HCT116 (cell line): ENCODE data around the gene CDKAL1. TPM values are rescaled to one million over a fixed set of nuclear protein-coding genes. Genes with fewer than 3 reads are reported as not detected.

Experiments
- ATAC-seq: fragments of 200-7000 bp; cut with Tn5 transposase; 2 replicates; pipeline ENCODE4 v1.9.1; 2020; ENCODE audit warnings: mild to moderate bottlenecking, moderate library complexity
- BruUV-seq: library from RNA; stranded (reverse); fragments of 400-500 nt; replicated peaks from 2 replicates; lab custom pipeline; 2021; lab: Mats Ljungman, UMichigan
- CTCF ChIA-PET: fragments of 300-600 bp; sonication (Branson Sonifier 250); formaldehyde crosslinking; loops from one replicate; lab custom pipeline; 2021; ENCODE audit warnings: antibody characterized with exemption; lab: Charles Lee
- POLR2A ChIA-PET: fragments of 300-600, 350-600 bp; sonication (Branson Sonifier 250); formaldehyde crosslinking; loops from one replicate; lab custom pipeline; 2021; ENCODE audit warnings: antibody characterized with exemption; lab: Charles Lee
- RAD21 ChIA-PET, 2 experiments: fragments of 300-600 bp; sonication (Branson Sonifier 250); formaldehyde crosslinking; loops; one replicate each; lab custom pipeline; 2023; ENCODE audit warnings: low total read pairs in 2 of 2; ENCODE audit not compliant: uncharacterized antibody in 2 of 2, unreplicated experiment in 2 of 2, low non-redundant PET in 1 of 2; lab: Charles Lee
- DNase-seq: peaks from one replicate; pipeline ENCODE4 v3.0.0-alpha.2; 2010; ENCODE audit warnings: low read depth, low spot score
- H2AFZ ChIP-seq: fragments of 200-600 bp; shearing (Covaris generic), sonication (generic); 2 replicates; pipeline ENCODE4 v1.6.1; 2017; ENCODE audit warnings: low read depth, mixed run types, mixed read lengths, antibody characterized with exemption, low read length; ENCODE audit not compliant: poor library complexity, severe bottlenecking
- H3K27ac ChIP-seq: 2 replicates; pipeline ENCODE4 v1.5.1; 2012; ENCODE audit warnings: low read depth, low read length
- H3K27me3 ChIP-seq: fragments of 200-600 bp; sonication (generic); 2 replicates; pipeline ENCODE4 v1.6.1; 2016; ENCODE audit warnings: mixed run types, low read length, mixed read lengths; ENCODE audit not compliant: insufficient read depth
- H3K36me3 ChIP-seq, 2 experiments: fragments of 200-500 bp in 1 of 2; fragments of 200-600 bp in 1 of 2; sonication (Bioruptor generic) in 1 of 2; sonication (generic) in 1 of 2; 2 replicates each; pipeline versions ENCODE4 v1.5.1 to v1.6.1; 2014 to 2016; ENCODE audit warnings: low read length in 2 of 2, inconsistent platforms in 1 of 2, mixed read lengths in 1 of 2, mixed run types in 1 of 2; ENCODE audit not compliant: insufficient read depth in 2 of 2, control insufficient read depth in 1 of 2
- H3K4me1 ChIP-seq, 2 experiments: fragments of 200-600 bp in 1 of 2; sonication (generic) in 1 of 2; 2 replicates each; pipeline versions ENCODE4 v1.5.1 to v1.6.1; 2012 to 2017; ENCODE audit warnings: low read length in 2 of 2, inconsistent platforms in 1 of 2, mild to moderate bottlenecking in 1 of 2, mixed read lengths in 1 of 2, mixed run types in 1 of 2, moderate library complexity in 1 of 2; ENCODE audit not compliant: insufficient read depth in 2 of 2, control insufficient read depth in 1 of 2
- H3K4me2 ChIP-seq: fragments of 200-600 bp; sonication (generic); 2 replicates; pipeline ENCODE4 v1.6.1; 2017; ENCODE audit warnings: mixed run types, low read length, mixed read lengths
- H3K4me3 ChIP-seq, 2 experiments: fragments of 200-600 bp in 1 of 2; sonication (generic) in 1 of 2; replicated peaks in 1 of 2; 2 replicates each; pipeline ENCODE4 v1.5.1; 2011 to 2016; ENCODE audit warnings: low read length in 2 of 2, control low read depth in 1 of 2, low read depth in 1 of 2, mild to moderate bottlenecking in 1 of 2, mixed read lengths in 1 of 2, mixed run types in 1 of 2
- H3K79me2 ChIP-seq: fragments of 200-600 bp; sonication (generic); 2 replicates; pipeline ENCODE4 v1.6.1; 2017; ENCODE audit warnings: mild to moderate bottlenecking, mixed run types, low read length, moderate library complexity, mixed read lengths; ENCODE audit not compliant: insufficient read depth
- H3K9ac ChIP-seq: fragments of 200-600 bp; sonication (generic); 2 replicates; pipeline ENCODE4 v1.6.1; 2016; ENCODE audit warnings: low read length, mixed read lengths
- H3K9me2 ChIP-seq: fragments of 200-600 bp; sonication (generic), shearing (Covaris generic); 2 replicates; pipeline ENCODE4 v1.6.1; 2017; ENCODE audit warnings: mixed run types, mild to moderate bottlenecking, moderate library complexity; ENCODE audit not compliant: insufficient read depth
- H3K9me3 ChIP-seq, 2 experiments: fragments of 200-500 bp in 1 of 2; fragments of 200-600 bp in 1 of 2; sonication (Bioruptor generic) in 1 of 2; sonication (generic) in 1 of 2; 2 replicates each; pipeline ENCODE4 v1.6.1; 2014 to 2017; ENCODE audit warnings: low read length in 2 of 2, mixed read lengths in 2 of 2, inconsistent platforms in 1 of 2, low read depth in 1 of 2, mild to moderate bottlenecking in 1 of 2, mixed run types in 1 of 2, moderate library complexity in 1 of 2; ENCODE audit not compliant: control insufficient read depth in 1 of 2, insufficient read depth in 1 of 2
- H4K20me1 ChIP-seq: fragments of 200-600 bp; sonication (generic), shearing (Covaris generic); 2 replicates; pipeline ENCODE4 v1.6.1; 2017; ENCODE audit warnings: mixed run types, mild to moderate bottlenecking, moderate library complexity; ENCODE audit not compliant: insufficient read depth
- ELF1 ChIP-seq: IDR thresholded peaks from 2 replicates; pipeline ENCODE4 v1.6.1; 2012; ENCODE audit warnings: low read depth, borderline replicate concordance
- EZH2 ChIP-seq: fragments of 200-600 bp; sonication (generic); IDR thresholded peaks from 2 replicates; pipeline ENCODE4 v1.6.1; 2017; ENCODE audit warnings: antibody characterized with exemption, mixed run types
- POLR2AphosphoS5 ChIP-seq: IDR thresholded peaks from 2 replicates; pipeline ENCODE4 v1.6.1; 2011; ENCODE audit warnings: mild to moderate bottlenecking, low read depth, low read length, moderate library complexity
- RAD21 ChIP-seq: IDR thresholded peaks from 2 replicates; pipeline ENCODE4 v1.6.1; 2012; ENCODE audit warnings: low read depth, mild to moderate bottlenecking
- SP1 ChIP-seq: IDR thresholded peaks from 2 replicates; pipeline ENCODE4 v1.6.1; 2012; ENCODE audit warnings: low read depth
- SRF ChIP-seq: IDR thresholded peaks from 2 replicates; pipeline ENCODE4 v1.6.1; 2012; ENCODE audit warnings: low read depth
- ZFX ChIP-seq: fragments of 450-650 bp; IDR thresholded peaks from 2 replicates; pipeline ENCODE4 v1.6.1; 2017
- ZNF274 ChIP-seq: fragments of 200-500 bp; sonication (Bioruptor generic); IDR thresholded peaks from 2 replicates; pipeline ENCODE4 v1.6.1; 2014; ENCODE audit warnings: mild to moderate bottlenecking, low read depth, low read length, inconsistent platforms
- intact Hi-C: fragments of 100-400 bp; cut with micrococcal nuclease; formaldehyde crosslinking; loops from 2 replicates; pipeline ENCODE4 v1.10.0; 2022
- total RNA-seq: library from RNA; stranded (reverse); gene quantifications from one replicate; pipeline ENCODE4 v1.2.1, GENCODE V29; 2021; ENCODE audit not compliant: unreplicated experiment
- TF ChIP-seq, protein P1 (sequence below): IDR thresholded peaks from 2 replicates; pipeline ENCODE4 v1.6.1; 2012
- TF ChIP-seq, protein P2 (sequence below), 3 experiments: fragments of 200-600 bp in 1 of 3; sonication (generic) in 1 of 3; IDR thresholded peaks in 2 of 3; conservative IDR thresholded peaks in 1 of 3; 2 replicates each; pipeline ENCODE4 v1.5.1; 2012 to 2017; ENCODE audit warnings: low read depth in 2 of 3, low read length in 2 of 3, antibody characterized with exemption in 1 of 3, borderline replicate concordance in 1 of 3, control low read depth in 1 of 3, mild to moderate bottlenecking in 1 of 3, mixed read lengths in 1 of 3, mixed run types in 1 of 3, moderate library complexity in 1 of 3; ENCODE audit not compliant: insufficient read depth in 1 of 3
- TF ChIP-seq, protein P3 (sequence below): IDR thresholded peaks from 2 replicates; pipeline ENCODE4 v1.6.1; 2012

CDKAL1 gene
- total RNA-seq, 1 experiment from 2014 or later = 14.9 TPM

DNA sequence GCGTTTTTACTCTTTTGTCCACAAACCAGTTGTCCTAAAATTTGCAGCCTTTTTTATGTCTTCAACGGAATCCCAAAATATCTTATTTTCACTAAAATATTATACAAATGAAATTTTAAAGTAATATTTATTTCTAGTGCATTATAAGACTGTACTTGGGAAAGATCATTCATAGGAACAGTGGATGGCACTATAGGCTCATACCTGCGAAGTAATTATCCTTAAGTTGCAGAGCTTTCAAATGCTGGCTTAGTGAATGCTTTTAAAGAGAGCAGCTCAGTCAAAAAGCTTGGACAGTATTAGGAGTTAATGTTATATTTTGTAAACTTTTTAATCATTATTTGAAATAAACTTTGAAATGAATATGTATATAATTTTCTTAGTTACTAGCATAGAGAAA is 254.9 kb downstream of the CDKAL1 start:
- Histone ChIP-seq H2AFZ (no peak overlapping the region), H3K79me2 (no peaks in the 10 kb centered on the region), H3K4me2 (no peak overlapping the region), H3K9me2 (no peaks in the 10 kb centered on the region), H4K20me1 (no peaks in the 10 kb centered on the region), H3K4me1 (no peaks in the 10 kb centered on the region), H3K36me3 (no peaks in the 10 kb centered on the region), H3K4me3 (no peak overlapping the region), H3K27me3 (no peaks in the 10 kb centered on the region), H3K27ac (no peak overlapping the region), H3K9ac (no peak overlapping the region), H3K9me3 (no peaks in the 10 kb centered on the region)
- ATAC-seq = no peak
- no peak for DNase-seq
- CTCF ChIA-PET = no interaction called here
- no TSS peak for BruUV-seq
- TF ChIP-seq, protein P1, sequence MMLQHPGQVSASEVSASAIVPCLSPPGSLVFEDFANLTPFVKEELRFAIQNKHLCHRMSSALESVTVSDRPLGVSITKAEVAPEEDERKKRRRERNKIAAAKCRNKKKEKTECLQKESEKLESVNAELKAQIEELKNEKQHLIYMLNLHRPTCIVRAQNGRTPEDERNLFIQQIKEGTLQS = no peak
- TF ChIP-seq, protein P2, sequence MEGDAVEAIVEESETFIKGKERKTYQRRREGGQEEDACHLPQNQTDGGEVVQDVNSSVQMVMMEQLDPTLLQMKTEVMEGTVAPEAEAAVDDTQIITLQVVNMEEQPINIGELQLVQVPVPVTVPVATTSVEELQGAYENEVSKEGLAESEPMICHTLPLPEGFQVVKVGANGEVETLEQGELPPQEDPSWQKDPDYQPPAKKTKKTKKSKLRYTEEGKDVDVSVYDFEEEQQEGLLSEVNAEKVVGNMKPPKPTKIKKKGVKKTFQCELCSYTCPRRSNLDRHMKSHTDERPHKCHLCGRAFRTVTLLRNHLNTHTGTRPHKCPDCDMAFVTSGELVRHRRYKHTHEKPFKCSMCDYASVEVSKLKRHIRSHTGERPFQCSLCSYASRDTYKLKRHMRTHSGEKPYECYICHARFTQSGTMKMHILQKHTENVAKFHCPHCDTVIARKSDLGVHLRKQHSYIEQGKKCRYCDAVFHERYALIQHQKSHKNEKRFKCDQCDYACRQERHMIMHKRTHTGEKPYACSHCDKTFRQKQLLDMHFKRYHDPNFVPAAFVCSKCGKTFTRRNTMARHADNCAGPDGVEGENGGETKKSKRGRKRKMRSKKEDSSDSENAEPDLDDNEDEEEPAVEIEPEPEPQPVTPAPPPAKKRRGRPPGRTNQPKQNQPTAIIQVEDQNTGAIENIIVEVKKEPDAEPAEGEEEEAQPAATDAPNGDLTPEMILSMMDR (IDR thresholded peaks at IDR 0.05 in 2 of 3, conservative IDR thresholded peaks at IDR 0.05 in 1 of 3; ENCODE audit: borderline replicate concordance in 1 of 3, insufficient read depth in 1 of 3, low read depth in 2 of 3, low read length in 2 of 3) = no peak
- TF ChIP-seq RAD21 (peak; percentile 43; the same call in 1 of the 2 replicates), EZH2 (no peak)
- RAD21 ChIA-PET = no interaction called here
- intact Hi-C loops = loop anchor here (5.0 kb wide), 1 partner anchor 803 kb away; the partner anchor contains the start of gene SOX4
- POLR2A ChIA-PET = no interaction called here

DNA sequence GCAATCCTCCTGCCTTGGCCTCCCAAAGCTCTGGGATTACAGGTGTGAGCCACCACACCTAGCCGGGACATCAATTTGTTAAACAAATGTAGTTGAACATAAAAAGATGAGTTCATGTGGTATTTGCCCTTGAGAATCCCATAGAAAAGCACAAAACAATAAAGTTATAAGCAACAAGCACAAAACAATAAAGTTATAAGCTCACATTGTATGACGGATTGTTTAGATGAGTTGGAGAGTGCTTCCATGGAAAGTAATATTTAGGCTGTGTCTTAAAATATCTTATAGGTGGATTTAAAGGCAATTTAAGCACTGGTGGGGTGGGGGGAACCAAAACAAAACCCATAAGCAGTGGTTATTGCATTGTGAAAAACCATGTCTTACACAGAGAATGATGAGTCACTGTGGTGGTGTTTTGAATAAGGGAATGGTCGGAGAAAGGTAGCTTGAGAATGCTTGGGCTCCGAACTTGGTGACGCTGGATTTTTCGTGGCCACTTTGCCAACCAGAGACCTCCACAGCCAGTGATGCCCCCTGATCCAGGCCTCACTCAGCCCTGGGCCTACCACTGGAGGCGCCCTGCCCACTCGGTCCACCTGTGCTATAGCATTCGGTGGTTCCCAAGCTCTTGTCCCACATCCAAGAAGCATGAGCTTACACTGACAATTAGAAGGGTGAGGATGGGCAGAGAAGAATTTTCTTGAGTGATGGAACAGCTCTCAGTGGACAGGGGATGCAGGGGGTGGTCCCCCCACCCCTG is 256.0 kb downstream of the CDKAL1 start:
- ChIA-PET CTCF (no interaction called here), RAD21 (no interaction called here), POLR2A (no interaction called here)
- Histone ChIP-seq H2AFZ (no peak overlapping the region), H3K4me1 (no peaks in the 10 kb centered on the region), H3K9ac (no peak overlapping the region), H3K9me3 (no peaks in the 10 kb centered on the region), H3K4me2 (no peak overlapping the region), H3K27me3 (no peaks in the 10 kb centered on the region), H3K4me3 (no peak overlapping the region), H3K27ac (no peak overlapping the region), H3K79me2 (no peaks in the 10 kb centered on the region), H3K36me3 (no peaks in the 10 kb centered on the region), H4K20me1 (no peaks in the 10 kb centered on the region), H3K9me2 (no peaks in the 10 kb centered on the region)
- no peak for ATAC-seq
- DNase-seq = no peak
- intact Hi-C loops = no loop called here
- BruUV-seq = no TSS peak
- TF ChIP-seq, protein P2 (IDR thresholded peaks at IDR 0.05 in 2 of 3, conservative IDR thresholded peaks at IDR 0.05 in 1 of 3; ENCODE audit: borderline replicate concordance in 1 of 3, insufficient read depth in 1 of 3, low read depth in 2 of 3, low read length in 2 of 3) = no peak
- TF ChIP-seq ELF1 (no peak), SP1 (no peak), ZNF274 (no peak), ZFX (no peak), POLR2AphosphoS5 (no peak), SRF (no peak)
- TF ChIP-seq, protein P3, sequence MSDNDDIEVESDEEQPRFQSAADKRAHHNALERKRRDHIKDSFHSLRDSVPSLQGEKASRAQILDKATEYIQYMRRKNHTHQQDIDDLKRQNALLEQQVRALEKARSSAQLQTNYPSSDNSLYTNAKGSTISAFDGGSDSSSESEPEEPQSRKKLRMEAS = no peak
